Stimulated activated CD4-positive, alpha-beta T cell treated with anti-CD3 and anti-CD28 coated beads, Interleukin-2, amount 100 ng/mL, for 24 hours (primary cell): ENCODE results near the gene HPS3.
A peak's percentile ranks its signal among the peaks of the same experiment; 100 is the strongest.
"Not testable (repeated sequence)": the region's sequence is repeated elsewhere in the genome, so short reads cannot be mapped to it uniquely, and the experiment has no call there.

Experiments
- DNase-seq, 2 donors: peaks; one replicate each; pipeline ENCODE4 v3.0.0-alpha.2; 2020

The HPS3 gene

GRCh38 chr3:149129326-149130205, at the start of gene HPS3:
Gene HPS3, plus strand, starts transcription at chr3:149129638. Its CDS starts 86 bp downstream, at chr3:149129724.
- peak; percentile 82 to 86 for DNase-seq

- DNase-seq = no peak
Observed at GRCh38 chr3:149080011-149080698, 49.3 kb upstream of the HPS3 start.

GRCh38 chr3:149080699-149081091, 48.7 kb upstream of the HPS3 start:
- DNase-seq = no peak

- no peak for DNase-seq
Observed at GRCh38 chr3:149081772-149082171, 47.7 kb upstream of the HPS3 start.

GRCh38 chr3:149085828-149086231, 43.6 kb upstream of the HPS3 start:
- no peak for DNase-seq

GRCh38 chr3:149086232-149086988, 43.0 kb upstream of the HPS3 start, which contains the start of gene HLTF:
Gene HLTF, minus strand, starts transcription at chr3:149086533. Its CDS starts 197 bp downstream, at chr3:149086336.
- DNase-seq = peak; percentile 89 to 91

GRCh38 chr3:149087208-149087607, 42.2 kb upstream of the HPS3 start:
- DNase-seq = no peak

- no peak for DNase-seq
Observed at GRCh38 chr3:149089395-149089794, 40.0 kb upstream of the HPS3 start.

GRCh38 chr3:149090461-149090860, 39.0 kb upstream of the HPS3 start:
- DNase-seq = no peak

GRCh38 chr3:149090907-149091306, 38.5 kb upstream of the HPS3 start:
- no peak for DNase-seq

- no peak for DNase-seq
Observed at GRCh38 chr3:149091983-149092382, 37.5 kb upstream of the HPS3 start.

GRCh38 chr3:149095487-149095886, 34.0 kb upstream of the HPS3 start:
- no peak for DNase-seq

- not testable (repeated sequence) for DNase-seq
Observed at GRCh38 chr3:149097987-149098386, 31.5 kb upstream of the HPS3 start.

- no peak for DNase-seq
Observed at GRCh38 chr3:149101154-149101553, 28.3 kb upstream of the HPS3 start.

GRCh38 chr3:149101641-149102040, 27.8 kb upstream of the HPS3 start:
- DNase-seq = no peak

GRCh38 chr3:149104484-149104883, 25.0 kb upstream of the HPS3 start:
- no peak for DNase-seq

GRCh38 chr3:149114458-149114857, 15.0 kb upstream of the HPS3 start:
- DNase-seq = no peak

GRCh38 chr3:149115114-149115513, 14.3 kb upstream of the HPS3 start:
- no peak for DNase-seq

- DNase-seq = no peak
Observed at GRCh38 chr3:149118724-149119123, 10.7 kb upstream of the HPS3 start.

GRCh38 chr3:149119466-149119865, 10.0 kb upstream of the HPS3 start:
- no peak for DNase-seq

- DNase-seq = no peak
Observed at GRCh38 chr3:149120051-149120972, 9.1 kb upstream of the HPS3 start.
